ENCODE results near the gene MTHFD2L.
A peak's percentile ranks its signal among the peaks of the same experiment; 100 is the strongest.
"Not testable (repeated sequence)": the region's sequence is repeated elsewhere in the genome, so short reads cannot be mapped to it uniquely, and the experiment has no call there.

The MTHFD2L gene

GRCh38 chr4:74157561-74158465, at the start of gene MTHFD2L:
TSS of gene MTHFD2L (plus strand) at chr4:74158118. CDS start at chr4:74158139, 21 bp downstream.
- DNase-seq: peak; percentile 93

- no peak for DNase-seq
Observed at GRCh38 chr4:74108457-74109115, 49.3 kb upstream of the MTHFD2L start.

GRCh38 chr4:74109116-74109869, 48.6 kb upstream of the MTHFD2L start:
- DNase-seq: no peak

GRCh38 chr4:74109870-74110605, 47.9 kb upstream of the MTHFD2L start:
- DNase-seq: no peak

- DNase-seq: no peak
Observed at GRCh38 chr4:74110670-74111069, 47.2 kb upstream of the MTHFD2L start.

DNA sequence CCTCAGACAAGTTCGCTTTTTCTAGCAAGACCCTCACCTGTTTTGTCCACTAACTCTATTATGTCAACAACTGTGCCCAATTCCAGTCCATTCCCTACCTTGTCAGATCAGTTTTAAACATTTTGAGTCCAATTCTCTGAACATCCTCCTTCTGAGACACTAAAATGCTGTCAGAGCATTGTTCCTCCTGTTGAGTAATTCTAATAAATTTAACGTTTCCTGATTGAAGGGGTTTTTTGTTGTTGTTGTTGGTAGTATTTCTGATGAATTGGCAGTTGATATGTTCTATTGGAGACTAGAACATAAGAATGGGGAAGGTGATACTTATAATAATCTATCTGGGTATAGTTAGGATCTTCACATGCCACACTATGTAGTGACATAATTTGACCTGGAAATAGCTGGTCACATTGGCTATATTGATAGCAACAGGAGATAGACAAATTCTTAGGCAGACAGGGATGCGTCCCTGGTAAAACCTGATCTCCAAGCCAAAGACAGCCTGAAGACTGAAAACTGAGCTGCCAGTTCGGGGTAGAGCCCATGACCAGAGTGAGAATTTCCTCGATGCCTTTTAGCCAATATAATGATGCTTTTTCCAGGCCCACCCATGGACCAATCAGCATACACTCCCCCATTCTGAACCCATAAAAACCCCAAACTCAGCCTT, 46.5 kb upstream of the MTHFD2L start:
- no peak for DNase-seq

GRCh38 chr4:74111990-74112389, 45.9 kb upstream of the MTHFD2L start:
- no peak for DNase-seq

GRCh38 chr4:74112399-74113105, 45.4 kb upstream of the MTHFD2L start:
- DNase-seq: no peak

- no peak for DNase-seq
Observed at GRCh38 chr4:74114234-74114633, 43.7 kb upstream of the MTHFD2L start.

DNA sequence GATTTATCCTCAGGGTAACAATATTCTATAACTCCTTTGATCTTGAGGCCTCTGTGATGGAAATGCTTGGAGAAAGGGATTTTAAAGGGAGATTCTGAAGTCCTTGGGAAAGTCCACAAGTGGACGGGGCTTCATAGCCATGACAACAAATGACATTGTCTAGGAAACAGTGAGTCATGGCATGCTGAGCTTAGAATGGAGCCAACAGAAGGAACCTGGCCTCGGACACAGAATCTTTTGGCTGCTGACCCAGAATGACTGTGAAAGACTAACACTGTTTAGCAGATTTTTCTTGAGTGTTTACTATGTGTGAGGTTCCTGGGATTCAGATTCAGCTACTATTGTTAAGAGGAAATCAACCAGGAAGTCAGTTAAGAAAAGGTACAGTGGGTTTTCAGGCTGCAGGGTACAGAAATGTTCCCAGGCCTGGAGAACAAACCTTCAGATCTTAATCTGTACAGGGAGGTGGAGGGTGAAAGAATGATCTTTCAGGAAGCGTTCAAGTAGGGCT, 40.8 kb upstream of the MTHFD2L start:
- no peak for DNase-seq

GRCh38 chr4:74118600-74119338, 39.1 kb upstream of the MTHFD2L start:
- no peak for DNase-seq

GRCh38 chr4:74120086-74120485, 37.8 kb upstream of the MTHFD2L start:
- no peak for DNase-seq

GRCh38 chr4:74121643-74122579, 36.0 kb upstream of the MTHFD2L start:
- no peak for DNase-seq

DNA sequence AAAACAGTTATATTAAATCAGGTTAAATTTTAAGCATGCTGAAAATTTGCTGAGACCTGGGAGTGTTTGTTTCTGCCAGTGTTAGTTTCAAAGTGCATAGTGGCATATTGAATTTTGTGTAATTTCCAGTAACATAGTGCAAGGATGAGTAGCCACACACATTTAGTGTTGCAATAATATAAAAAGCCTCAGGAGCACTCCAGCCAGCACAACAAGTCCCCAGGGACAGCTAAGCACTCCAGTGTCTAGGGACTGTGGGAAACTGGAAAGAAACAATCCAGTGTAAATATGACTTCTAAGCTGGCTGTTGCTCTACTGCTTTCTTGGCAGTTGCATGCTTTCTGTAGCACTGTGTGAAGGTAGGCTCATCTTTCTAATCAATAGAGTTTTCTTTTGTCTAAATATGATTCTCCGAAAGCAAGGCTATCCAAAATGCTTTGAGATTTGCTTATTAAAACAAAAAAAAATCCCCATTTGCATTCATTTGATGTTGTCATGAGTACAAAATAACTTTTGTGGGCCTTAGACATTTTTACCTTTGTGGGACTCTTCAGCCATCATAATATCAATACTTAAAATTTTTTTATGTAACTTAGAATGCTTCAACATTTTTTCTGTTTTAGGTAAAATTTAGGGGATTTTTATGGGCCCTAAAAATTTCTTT, 34.7 kb upstream of the MTHFD2L start:
- no peak for DNase-seq

DNA sequence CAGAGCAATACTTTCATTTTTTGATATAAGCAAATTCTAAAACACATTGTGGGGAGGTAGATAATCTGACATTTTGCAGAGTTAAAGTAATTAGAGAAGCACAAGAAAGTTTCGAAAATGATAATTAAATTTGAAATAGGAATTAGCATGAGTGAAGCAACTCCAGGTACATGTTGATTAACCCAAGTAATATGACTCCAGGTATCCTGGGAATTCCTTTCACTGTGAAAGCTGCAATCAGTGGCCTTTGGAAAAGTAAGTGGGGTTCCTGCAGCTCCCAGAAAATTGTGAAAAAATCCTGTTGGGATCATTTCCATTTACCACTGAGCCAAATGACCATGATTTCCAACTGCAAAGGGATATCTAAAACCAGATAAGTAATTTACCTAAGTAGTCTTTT, 32.9 kb upstream of the MTHFD2L start:
- DNase-seq: no peak

DNA sequence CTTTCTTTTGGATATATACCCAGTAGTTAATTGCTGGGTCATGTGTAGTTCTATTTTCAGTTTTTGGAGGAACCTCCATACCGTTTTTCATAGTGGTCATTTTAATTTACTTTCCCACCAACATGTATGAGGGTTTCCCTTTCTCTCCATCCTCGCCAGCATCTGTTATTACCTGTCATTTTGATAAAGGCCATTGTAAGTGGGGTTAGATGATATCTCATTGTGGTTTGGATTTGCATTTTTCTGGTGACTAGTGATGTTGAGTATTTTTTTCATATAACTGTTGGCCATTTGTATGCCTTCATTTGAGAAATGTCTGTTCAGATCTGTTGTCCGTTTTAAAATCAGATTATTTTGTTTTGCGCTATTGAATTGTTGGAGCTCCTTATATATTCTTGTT, 30.2 kb upstream of the MTHFD2L start:
- DNase-seq: no peak

- DNase-seq: not testable (repeated sequence)
Observed at GRCh38 chr4:74130843-74131242, 27.1 kb upstream of the MTHFD2L start.

DNA sequence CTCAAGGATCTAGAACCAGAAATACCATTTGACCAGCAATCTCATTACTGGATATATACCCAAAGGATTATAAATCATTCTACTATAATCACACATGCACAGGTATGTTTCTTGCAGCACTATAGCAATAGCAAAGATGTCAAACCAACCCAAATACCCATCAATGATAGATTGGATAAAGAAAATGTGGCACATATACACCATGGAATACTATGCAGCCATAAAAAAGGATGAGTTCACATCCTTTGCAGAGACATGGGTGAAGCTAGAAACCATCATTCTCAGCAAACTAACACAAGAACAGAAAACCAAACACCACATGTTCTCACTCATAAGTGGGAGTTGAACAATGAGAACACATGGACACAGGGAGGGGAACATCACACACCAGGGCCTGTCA, 25.7 kb upstream of the MTHFD2L start:
- not testable (repeated sequence) for DNase-seq

- DNase-seq: no peak
Observed at GRCh38 chr4:74132944-74133343, 25.0 kb upstream of the MTHFD2L start.
